H9 (cell line): ENCODE results near the gene PRKCD. TPM values are rescaled to one million over a fixed set of nuclear protein-coding genes. Genes with fewer than 3 reads are reported as not detected.

Experiments used
- DNase-seq: peaks from one replicate; pipeline ENCODE4 v3.0.0-alpha.2; 2017
- H2AFZ ChIP-seq: one replicate; pipeline ENCODE4 v1.6.1; 2013; ENCODE audit warnings: mild to moderate bottlenecking, low read length, control low read depth, moderate library complexity
- H2AK5ac ChIP-seq: 2 replicates; pipeline ENCODE4 v1.6.1; 2013; ENCODE audit warnings: low read length, control low read depth, mixed read lengths; ENCODE audit not compliant: insufficient read length
- H2BK120ac ChIP-seq: one replicate; pipeline ENCODE4 v1.6.1; 2013; ENCODE audit warnings: low read depth, mild to moderate bottlenecking, low read length, control low read depth, inconsistent platforms; ENCODE audit not compliant: poor library complexity, severe bottlenecking
- H2BK12ac ChIP-seq: 2 replicates; pipeline ENCODE4 v1.6.1; 2013; ENCODE audit warnings: low read length, control low read depth, mixed read lengths, low read depth; ENCODE audit not compliant: insufficient read length
- H2BK15ac ChIP-seq: 2 replicates; pipeline ENCODE4 v1.6.1; 2013; ENCODE audit warnings: low read depth, low read length, control low read depth
- H2BK20ac ChIP-seq: one replicate; pipeline ENCODE4 v1.6.1; 2013; ENCODE audit warnings: low read depth, mild to moderate bottlenecking, low read length, control low read depth, inconsistent platforms; ENCODE audit not compliant: poor library complexity, severe bottlenecking
- H2BK5ac ChIP-seq: 2 replicates; pipeline ENCODE4 v1.6.1; 2013; ENCODE audit warnings: low read length, control low read depth, mixed read lengths; ENCODE audit not compliant: insufficient read length
- H3K14ac ChIP-seq: 2 replicates; pipeline ENCODE4 v1.6.1; 2013; ENCODE audit warnings: low read length, control low read depth; ENCODE audit not compliant: insufficient read depth
- H3K18ac ChIP-seq: 2 replicates; pipeline ENCODE4 v1.6.1; 2013; ENCODE audit warnings: low read depth, mild to moderate bottlenecking, mixed read lengths, low read length, control low read depth; ENCODE audit not compliant: insufficient read length
- H3K23ac ChIP-seq: 2 replicates; pipeline ENCODE4 v1.6.1; 2013; ENCODE audit warnings: low read length, control low read depth, mixed read lengths, low read depth; ENCODE audit not compliant: insufficient read length
- H3K23me2 ChIP-seq: 2 replicates; pipeline ENCODE4 v1.6.1; 2013; ENCODE audit warnings: low read depth, mild to moderate bottlenecking, mixed read lengths, low read length, control low read depth; ENCODE audit not compliant: insufficient read length, poor library complexity, severe bottlenecking
- H3K27ac ChIP-seq: 2 replicates; pipeline ENCODE4 v1.5.1; 2013; ENCODE audit warnings: low read length, control low read depth, mixed read lengths, low read depth; ENCODE audit not compliant: insufficient read length
- H3K27me3 ChIP-seq: 2 replicates; pipeline ENCODE4 v1.6.1; 2013; ENCODE audit warnings: low read length, control low read depth, inconsistent platforms; ENCODE audit not compliant: insufficient read depth
- H3K4ac ChIP-seq: 2 replicates; pipeline ENCODE4 v1.6.1; 2013; ENCODE audit warnings: low read depth, mild to moderate bottlenecking, control low read depth, inconsistent platforms, low read length, moderate library complexity
- H3K4me1 ChIP-seq: 2 replicates; pipeline ENCODE4 v1.6.1; 2013; ENCODE audit warnings: low read length, control low read depth, inconsistent platforms; ENCODE audit not compliant: insufficient read depth
- H3K4me2 ChIP-seq: 2 replicates; pipeline ENCODE4 v1.6.1; 2013; ENCODE audit warnings: low read length, control low read depth, mixed read lengths; ENCODE audit not compliant: insufficient read length, insufficient read depth
- H3K56ac ChIP-seq: 2 replicates; pipeline ENCODE4 v1.6.1; 2013; ENCODE audit warnings: low read depth, mild to moderate bottlenecking, mixed read lengths, low read length, control low read depth; ENCODE audit not compliant: insufficient read length
- H3K79me1 ChIP-seq: 2 replicates; pipeline ENCODE4 v1.6.1; 2013; ENCODE audit warnings: low read depth, mild to moderate bottlenecking, moderate library complexity, low read length, control low read depth, inconsistent platforms; ENCODE audit not compliant: insufficient read depth, poor library complexity, severe bottlenecking
- H3K79me2 ChIP-seq: 2 replicates; pipeline ENCODE4 v1.6.1; 2013; ENCODE audit warnings: low read length, control low read depth, inconsistent platforms; ENCODE audit not compliant: insufficient read depth
- H3K9ac ChIP-seq: 2 replicates; pipeline ENCODE4 v1.6.1; 2013; ENCODE audit warnings: low read length, control low read depth, mixed read lengths; ENCODE audit not compliant: insufficient read length; ENCODE audit errors: extremely low read depth
- H3K9me3 ChIP-seq: one replicate; pipeline ENCODE4 v1.6.1; 2013; ENCODE audit warnings: low read depth, low read length, inconsistent platforms; ENCODE audit not compliant: control insufficient read depth
- H3T11ph ChIP-seq: one replicate; pipeline ENCODE4 v1.6.1; 2013; ENCODE audit warnings: mild to moderate bottlenecking, low read length, control low read depth, inconsistent platforms
- H4K20me1 ChIP-seq: one replicate; pipeline ENCODE4 v1.6.1; 2013; ENCODE audit not compliant: control insufficient read depth, insufficient read length, insufficient read depth
- H4K5ac ChIP-seq: 2 replicates; pipeline ENCODE4 v1.6.1; 2013; ENCODE audit warnings: low read depth, mild to moderate bottlenecking, mixed read lengths, low read length, control low read depth; ENCODE audit not compliant: insufficient read length
- H4K8ac ChIP-seq: replicated peaks from 2 replicates; pipeline ENCODE4 v1.6.1; 2013; ENCODE audit warnings: low read length, control low read depth, mixed read lengths, low read depth; ENCODE audit not compliant: insufficient read length
- H4K91ac ChIP-seq: 2 replicates; pipeline ENCODE4 v1.6.1; 2013; ENCODE audit warnings: low read depth, mild to moderate bottlenecking, moderate library complexity, mixed read lengths, low read length, control low read depth; ENCODE audit not compliant: insufficient read length
- H3K27ac Mint-ChIP-seq, 3 experiments: 2 replicates in 2 of 3; 3 replicates in 1 of 3; pipeline ENCODE4 v1.8.0; 2020 to 2021; ENCODE audit warnings: mixed read lengths in 3 of 3, mild to moderate bottlenecking in 1 of 3, moderate library complexity in 1 of 3
- H3K27me3 Mint-ChIP-seq: 2 replicates; pipeline ENCODE4 v1.8.0; 2021; ENCODE audit warnings: low read depth, mild to moderate bottlenecking, moderate library complexity, mixed read lengths
- H3K36me3 Mint-ChIP-seq, 3 experiments: 2 replicates in 2 of 3; 3 replicates in 1 of 3; pipeline ENCODE4 v1.8.0; 2020 to 2021; ENCODE audit warnings: low read depth in 3 of 3, mixed read lengths in 3 of 3; ENCODE audit not compliant: insufficient read depth in 1 of 3
- H3K4me1 Mint-ChIP-seq, 2 experiments: 2 replicates each; pipeline ENCODE4 v1.8.0; 2020; ENCODE audit warnings: mixed read lengths in 2 of 2
- H3K4me3 Mint-ChIP-seq, 2 experiments: 2 replicates in 1 of 2; 3 replicates in 1 of 2; pipeline ENCODE4 v1.8.0; 2020 to 2021; ENCODE audit warnings: mild to moderate bottlenecking in 2 of 2, mixed read lengths in 2 of 2, moderate library complexity in 1 of 2
- H3K9me3 Mint-ChIP-seq, 2 experiments: 2 replicates in 1 of 2; 3 replicates in 1 of 2; pipeline ENCODE4 v1.8.0; 2020; ENCODE audit warnings: mild to moderate bottlenecking in 2 of 2, mixed read lengths in 2 of 2, moderate library complexity in 1 of 2
- CTCF ChIP-seq: fragments of 200-600 bp; sonication (generic); conservative IDR thresholded peaks from 3 replicates; pipeline ENCODE4 v1.8.0; 2021; ENCODE audit warnings: antibody characterized with exemption, mild to moderate bottlenecking
- WGBS: extraction: QIAGEN DNeasy Blood & Tissue Kit; methylation state at CpG from one replicate; pipeline ENCODE4 v1.1.7; 2013; ENCODE audit warnings: missing lambda C conversion rate, low lambda C conversion rate, mixed read lengths; ENCODE audit not compliant: insufficient read length; ENCODE audit errors: extremely low coverage; 5-methylcytosine and 5-hydroxymethylcytosine counted together
- total RNA-seq: library from RNA; stranded (reverse); gene quantifications from 2 replicates; pipeline ENCODE4 v1.2.1, GENCODE V29; 2021

PRKCD gene
- total RNA-seq, 1 experiment from 2014 or later = 23.7 TPM

GRCh38 chr3:53226841-53227407 lies 65.9 kb downstream of the PRKCD start:
- H3K27me3 ChIP-seq = no peaks in the 10 kb centered on the region
- H3K18ac ChIP-seq = no peak overlapping the region
- no peaks in the 10 kb centered on the region for H3K79me2 ChIP-seq
- DNase-seq = no peak
- no peaks in the 10 kb centered on the region for H3K23me2 ChIP-seq
- H2BK12ac ChIP-seq = no peak overlapping the region
- H2BK120ac ChIP-seq = no peak overlapping the region
- no peaks in the 10 kb centered on the region for H3K4me1 Mint-ChIP-seq
- no peak overlapping the region for H3K23ac ChIP-seq
- no peaks in the 10 kb centered on the region; the same call in 1 of the 2 replicates for H3K27me3 Mint-ChIP-seq
- no peaks in the 10 kb centered on the region for H3K79me1 ChIP-seq
- H3K36me3 Mint-ChIP-seq = peaks cover 67 to 93% (median 77%) of the 10 kb centered on the region in 3 experiments
- no peak for TF ChIP-seq CTCF
- no peak overlapping the region for H4K5ac ChIP-seq
- WGBS = no CpG with 5 or more reads among the region's 17 CpGs
- no peaks in the 10 kb centered on the region for H3K9me3 ChIP-seq
- no peak overlapping the region for H2AK5ac ChIP-seq
- no peak overlapping the region for H4K91ac ChIP-seq
- no peak overlapping the region for H3K4me3 Mint-ChIP-seq
- H3K14ac ChIP-seq = no peak overlapping the region
- H2BK15ac ChIP-seq = no peak overlapping the region
- H3K27ac Mint-ChIP-seq = peak overlapping the region in 2 of 3 experiments; percentile 28 to 52; a peak in 3 of 7 replicates
- no peak overlapping the region for H3K27ac ChIP-seq
- peaks cover 2% of the 10 kb centered on the region for H4K20me1 ChIP-seq
- H2BK20ac ChIP-seq = no peak overlapping the region
- H3K4ac ChIP-seq = no peak overlapping the region
- no peak overlapping the region for H3K4me2 ChIP-seq
- H4K8ac ChIP-seq = no peak overlapping the region
- H3K9me3 Mint-ChIP-seq = no peaks in the 10 kb centered on the region
- H2BK5ac ChIP-seq = no peak overlapping the region
- H3K4me1 ChIP-seq = no peaks in the 10 kb centered on the region; the same call in 1 of the 2 replicates
- H2AFZ ChIP-seq = no peak overlapping the region
- no peak overlapping the region for H3K9ac ChIP-seq
- H3T11ph ChIP-seq = no peak overlapping the region
- no peak overlapping the region for H3K56ac ChIP-seq
